ENCODE results near the gene SPARC. TPM values are rescaled to one million over a fixed set of nuclear protein-coding genes. Genes with fewer than 3 reads are reported as not detected.

Gene SPARC
- polyA plus RNA-seq, 1 donor (not counting 4 experiments of a cell fraction or from before 2014, with no cell fraction given), result 397 TPM

DNA sequence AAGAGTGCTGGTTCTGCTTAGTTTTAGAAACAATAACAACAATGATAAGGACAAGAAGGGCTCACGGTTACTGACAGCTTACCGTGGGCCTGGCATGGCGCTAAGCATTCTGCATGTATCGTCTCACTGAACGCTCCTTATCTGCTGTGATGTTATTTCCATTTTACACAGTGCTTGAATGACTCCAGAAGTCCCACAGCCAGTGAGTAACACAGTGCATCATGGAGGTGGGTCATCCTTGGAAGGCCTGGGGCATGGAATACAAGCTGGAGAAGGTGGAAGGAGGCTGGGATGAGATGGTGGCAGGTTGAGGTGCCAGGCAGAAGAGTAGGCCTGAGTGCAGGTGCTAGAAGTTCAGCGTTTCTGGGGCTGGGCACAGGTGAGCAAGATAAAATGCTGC, 59.1 kb downstream of the SPARC start:
- Histone ChIP-seq H3K27ac (ENCODE audit: control insufficient read depth, insufficient read depth, low read length) (peak overlapping the region; percentile 51), H3K4me1 (ENCODE audit: control insufficient read depth, extremely low read depth, insufficient read depth, low read length) (peaks cover 47% of the 10 kb centered on the region), H3K4me2 (ENCODE audit: control insufficient read depth, extremely low read depth, insufficient read depth, low read depth, low read length) (peak overlapping the region; percentile 52), H3K36me3 (ENCODE audit: control insufficient read depth in 2 of 2, extremely low read depth in 1 of 2, insufficient read depth in 2 of 2, low read length in 2 of 2) (no peaks in the 10 kb centered on the region), H3K9me1 (ENCODE audit: control insufficient read depth, extremely low read depth, insufficient read depth, low read length) (no peaks in the 10 kb centered on the region), H3K9me3 (ENCODE audit: control insufficient read depth, low read depth, low read length) (no peaks in the 10 kb centered on the region), H3K4me3 (ENCODE audit: control insufficient read depth in 2 of 3, extremely low read depth in 1 of 3, insufficient read depth in 2 of 3, low read depth in 1 of 3, low read length in 3 of 3) (peak overlapping the region in 1 of 3 experiments; percentile 4), H3K79me2 (ENCODE audit: control insufficient read depth, insufficient read depth, low read length) (no peaks in the 10 kb centered on the region), H2AFZ (ENCODE audit: control insufficient read depth, low read length) (peak overlapping the region; percentile 5), H3K9ac (ENCODE audit: control insufficient read depth, extremely low read depth, insufficient read depth, low read length) (peak overlapping the region; percentile 38), H3K27me3 (ENCODE audit: control insufficient read depth, extremely low read depth, insufficient read depth, low read length) (no peaks in the 10 kb centered on the region), H4K20me1 (ENCODE audit: control insufficient read depth, extremely low read depth, insufficient read depth, low read length) (no peaks in the 10 kb centered on the region)
- DNase-seq (ENCODE audit: low read depth, low spot score) (no peak), FAIRE-seq (no peak)
- dilution Hi-C loops (cut with MboI; ENCODE audit: extremely low pct_ligation_motif_present, low sequenced_read_pairs), result no loop called here
- TF ChIP-seq EZH2 (IDR thresholded peaks at IDR 0.05; ENCODE audit: low read length), result no peak
- TF ChIP-seq, protein P1, sequence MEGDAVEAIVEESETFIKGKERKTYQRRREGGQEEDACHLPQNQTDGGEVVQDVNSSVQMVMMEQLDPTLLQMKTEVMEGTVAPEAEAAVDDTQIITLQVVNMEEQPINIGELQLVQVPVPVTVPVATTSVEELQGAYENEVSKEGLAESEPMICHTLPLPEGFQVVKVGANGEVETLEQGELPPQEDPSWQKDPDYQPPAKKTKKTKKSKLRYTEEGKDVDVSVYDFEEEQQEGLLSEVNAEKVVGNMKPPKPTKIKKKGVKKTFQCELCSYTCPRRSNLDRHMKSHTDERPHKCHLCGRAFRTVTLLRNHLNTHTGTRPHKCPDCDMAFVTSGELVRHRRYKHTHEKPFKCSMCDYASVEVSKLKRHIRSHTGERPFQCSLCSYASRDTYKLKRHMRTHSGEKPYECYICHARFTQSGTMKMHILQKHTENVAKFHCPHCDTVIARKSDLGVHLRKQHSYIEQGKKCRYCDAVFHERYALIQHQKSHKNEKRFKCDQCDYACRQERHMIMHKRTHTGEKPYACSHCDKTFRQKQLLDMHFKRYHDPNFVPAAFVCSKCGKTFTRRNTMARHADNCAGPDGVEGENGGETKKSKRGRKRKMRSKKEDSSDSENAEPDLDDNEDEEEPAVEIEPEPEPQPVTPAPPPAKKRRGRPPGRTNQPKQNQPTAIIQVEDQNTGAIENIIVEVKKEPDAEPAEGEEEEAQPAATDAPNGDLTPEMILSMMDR (optimal IDR thresholded peaks at IDR 0.05 in 1 of 3, IDR thresholded peaks at IDR 0.05 in 1 of 3, conservative IDR thresholded peaks at IDR 0.05 in 1 of 3; ENCODE audit: extremely low read depth in 1 of 3, insufficient read depth in 2 of 3, low read length in 3 of 3), result no peak

- dilution Hi-C loops (cut with MboI; ENCODE audit: extremely low pct_ligation_motif_present, low sequenced_read_pairs), result no loop called here
- H3K27ac ChIP-seq (ENCODE audit: control insufficient read depth, insufficient read depth, low read length), result no peak overlapping the region
- no peak for DNase-seq (ENCODE audit: low read depth, low spot score)
- H3K9me1 ChIP-seq (ENCODE audit: control insufficient read depth, extremely low read depth, insufficient read depth, low read length), result no peaks in the 10 kb centered on the region
- H3K9me3 ChIP-seq (ENCODE audit: control insufficient read depth, low read depth, low read length), result no peaks in the 10 kb centered on the region
- TF ChIP-seq, protein P1 (optimal IDR thresholded peaks at IDR 0.05 in 1 of 3, IDR thresholded peaks at IDR 0.05 in 1 of 3, conservative IDR thresholded peaks at IDR 0.05 in 1 of 3; ENCODE audit: extremely low read depth in 1 of 3, insufficient read depth in 2 of 3, low read length in 3 of 3), result no peak
- no peak for TF ChIP-seq EZH2 (IDR thresholded peaks at IDR 0.05; ENCODE audit: low read length)
- H3K79me2 ChIP-seq (ENCODE audit: control insufficient read depth, insufficient read depth, low read length), result no peaks in the 10 kb centered on the region
- H3K4me2 ChIP-seq (ENCODE audit: control insufficient read depth, extremely low read depth, insufficient read depth, low read depth, low read length), result no peak overlapping the region
- no peak for FAIRE-seq
- H3K4me1 ChIP-seq (ENCODE audit: control insufficient read depth, extremely low read depth, insufficient read depth, low read length), result peaks cover 66% of the 10 kb centered on the region
- no peaks in the 10 kb centered on the region for H4K20me1 ChIP-seq (ENCODE audit: control insufficient read depth, extremely low read depth, insufficient read depth, low read length)
- H3K36me3 ChIP-seq (ENCODE audit: control insufficient read depth in 2 of 2, extremely low read depth in 1 of 2, insufficient read depth in 2 of 2, low read length in 2 of 2), result no peaks in the 10 kb centered on the region
- no peak overlapping the region for H2AFZ ChIP-seq (ENCODE audit: control insufficient read depth, low read length)
- H3K9ac ChIP-seq (ENCODE audit: control insufficient read depth, extremely low read depth, insufficient read depth, low read length), result no peak overlapping the region
- H3K27me3 ChIP-seq (ENCODE audit: control insufficient read depth, extremely low read depth, insufficient read depth, low read length), result no peaks in the 10 kb centered on the region
- H3K4me3 ChIP-seq (ENCODE audit: control insufficient read depth in 2 of 3, extremely low read depth in 1 of 3, insufficient read depth in 2 of 3, low read depth in 1 of 3, low read length in 3 of 3), result no peak overlapping the region
These were observed 61.4 kb downstream of the SPARC start for GRCh38 chr5:151625285-151625684.

Data from keratinocyte (primary cell).